Heart left ventricle (tissue), 16 donors: ENCODE data around the gene REPIN1. TPM values are rescaled to one million over a fixed set of nuclear protein-coding genes. Genes with fewer than 3 reads are reported as not detected.

Experiments
- ATAC-seq, 4 donors: fragments of 200-7000 bp; cut with Tn5 transposase; one replicate each; pipeline ENCODE4 v1.9.1; 2020 to 2022; ENCODE audit warnings: moderate library complexity in 4 of 4, mild to moderate bottlenecking in 3 of 4, moderate number of reproducible peaks in 1 of 4
- DNase-seq, 5 donors: peaks; one replicate each; pipeline ENCODE4 v3.0.0-alpha.2; 2020
- H3K27ac ChIP-seq, 12 donors: fragments of 200-600 bp; sonication (generic) in 4 of 12; one replicate each; pipeline versions ENCODE4 v1.5.0 to v1.8.0; 2016 to 2022; ENCODE audit warnings: mild to moderate bottlenecking in 2 of 12
- H3K27me3 ChIP-seq, 9 donors: fragments of 200-600 bp; sonication (generic) in 2 of 9; one replicate each; pipeline versions ENCODE4 v1.5.1 to v1.8.0; 2016 to 2022; ENCODE audit warnings: mild to moderate bottlenecking in 3 of 9
- H3K36me3 ChIP-seq, 9 donors: fragments of 200-600 bp; sonication (generic) in 2 of 9; one replicate each; pipeline versions ENCODE4 v1.5.0 to v1.8.0; 2018 to 2022; ENCODE audit warnings: mild to moderate bottlenecking in 2 of 9
- H3K4me1 ChIP-seq, 12 donors: fragments of 200-600 bp; sonication (generic) in 4 of 12; one replicate each; pipeline versions ENCODE4 v1.5.0 to v1.8.0; 2016 to 2022; ENCODE audit warnings: mild to moderate bottlenecking in 3 of 12
- H3K4me3 ChIP-seq, 12 donors: fragments of 200-600 bp; sonication (generic) in 4 of 12; one replicate each; pipeline versions ENCODE4 v1.5.0 to v1.8.0; 2017 to 2022; ENCODE audit warnings: mild to moderate bottlenecking in 9 of 12, moderate library complexity in 4 of 12
- H3K9me3 ChIP-seq, 12 donors: fragments of 200-600 bp; sonication (generic) in 4 of 12; one replicate each; pipeline versions ENCODE4 v1.5.0 to v1.8.0; 2016 to 2022; ENCODE audit warnings: mild to moderate bottlenecking in 1 of 12
- POLR2A ChIP-seq, 2 donors: fragments of 450-650 bp; IDR thresholded peaks; one replicate each; pipeline ENCODE4 v1.6.1; 2017; ENCODE audit warnings: antibody characterized with exemption in 2 of 2, mild to moderate bottlenecking in 2 of 2, moderate library complexity in 2 of 2
- WGBS, 4 donors: extraction: QIAGEN DNeasy Blood & Tissue Kit in 2 of 4; methylation state at CpG; one replicate each; pipeline versions ENCODE4 v1.1.5 to v1.1.7; 2013 to 2018; 5-methylcytosine and 5-hydroxymethylcytosine counted together
- intact Hi-C, 10 donors: fragments of 100-400 bp; cut with DNase I; formaldehyde crosslinking; loops; one replicate each; pipeline versions ENCODE4 v1.11.1 to v1.14.2; 2022
- polyA plus RNA-seq, 2 donors: library from polyadenylated mRNA; stranded (reverse); fragments of 200-250 nt; gene quantifications; one replicate each; pipeline ENCODE4 v1.2.3, GENCODE V29; 2013
- total RNA-seq, 9 donors: library from RNA; depleted of rRNA in 2 of 9; stranded (reverse); fragments of >200 nt in 2 of 9; fragmentation: NEBNext Ultra II Directional in 3 of 9; extraction: Animal tissue kit (Norgen Biotek cat#: 25700) in 3 of 9; gene quantifications; one replicate each; pipeline versions ENCODE4 v1.1.0 to v1.2.4, GENCODE V29; 2016 to 2023
- TF ChIP-seq, protein P1 (sequence below), 12 donors: fragments of 200-600 bp; sonication (generic) in 4 of 12; IDR thresholded peaks; one replicate each; pipeline versions ENCODE4 v1.5.0 to v1.8.0; 2018 to 2022; ENCODE audit warnings: antibody characterized with exemption in 12 of 12, mild to moderate bottlenecking in 5 of 12
- donor health status: ischemic (EF 13 %, LVEDD 7.1; RV severe dilation, severe dysfunction).
- donor health status: healthy with polysubstance abuse.
- donor health status: DM: no; HTN: yes; CAD: no.
- donor health status: DM: no; HTN: no; CAD: no.
- donor health status: ischemic (EF 25% LVEDD 6.9; RV normal size, moderate dysfunction).
- donor health status: ischemic (EF 25% LVEDD 5.7; RV mildly dilated, moderate dysfunction).
- donor health status: healthy.
- donor health status: DM: yes; HTN: yes; CAD: no.
- donor health status: ischemic (EF 35%, LVEDD 5.7; RV mildly dilated, moderate dysfunction).
- donor health status: nonischemic (EF 11% LVEDD 7.7; RV severe dilation, severe dysfunction).
- donor health status: DM: yes; HTN: yes; CAD: no.
- donor health status: PGD.
- donor health status: ischemic (EF 29% LVEDD 5.4; RV normal size, mild dysfunction).
- donor health status: nonischemic (EF 23%, LVEDD 6.1; RV moderate dilation, normal function).

Gene REPIN1
- total and polyA plus RNA-seq, 11 donors, result 49.8 to 141 (median 98.4) TPM

DNA sequence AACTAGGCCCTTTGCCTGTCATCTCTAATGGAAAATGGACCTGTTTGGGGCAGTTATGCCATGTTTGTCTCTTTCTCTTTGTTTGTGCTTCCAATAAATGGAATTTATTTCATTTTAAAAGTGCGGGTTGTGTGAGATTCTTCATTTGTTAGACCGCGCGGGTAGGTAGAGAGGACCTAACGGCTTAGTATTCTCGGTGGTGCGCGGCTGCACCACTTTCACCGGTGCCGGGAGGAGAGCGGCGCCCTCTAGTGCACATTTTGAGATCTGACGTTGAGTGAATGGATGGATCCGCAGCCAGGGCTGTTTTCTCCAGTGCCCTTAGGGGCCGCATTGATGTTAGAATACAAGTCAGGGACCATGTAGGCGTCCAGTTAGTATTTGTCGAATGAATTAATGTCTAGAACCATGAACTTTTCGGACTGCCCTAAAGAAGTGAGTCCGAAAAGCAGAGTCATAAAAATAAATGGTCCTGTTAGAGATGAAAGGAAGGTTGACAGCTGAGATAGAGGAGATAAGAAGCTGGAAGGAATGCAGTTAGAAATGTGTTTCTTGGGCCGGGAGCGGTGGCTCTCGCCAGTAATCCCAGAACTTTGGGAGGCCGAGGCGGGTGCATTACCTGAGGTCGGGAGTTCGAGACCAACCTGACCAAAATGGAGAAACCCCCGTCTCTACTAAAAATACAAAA is 52.5 kb downstream of the REPIN1 start:
- DNase-seq (peak; percentile 76 to 87 (median 85)), ATAC-seq (peak; percentile 87 to 99 (median 97))
- WGBS, 4 donors, result 18 to 23% (median 20%) methylated on average over 27 of the region's 27 CpGs
- TF ChIP-seq, protein P1, sequence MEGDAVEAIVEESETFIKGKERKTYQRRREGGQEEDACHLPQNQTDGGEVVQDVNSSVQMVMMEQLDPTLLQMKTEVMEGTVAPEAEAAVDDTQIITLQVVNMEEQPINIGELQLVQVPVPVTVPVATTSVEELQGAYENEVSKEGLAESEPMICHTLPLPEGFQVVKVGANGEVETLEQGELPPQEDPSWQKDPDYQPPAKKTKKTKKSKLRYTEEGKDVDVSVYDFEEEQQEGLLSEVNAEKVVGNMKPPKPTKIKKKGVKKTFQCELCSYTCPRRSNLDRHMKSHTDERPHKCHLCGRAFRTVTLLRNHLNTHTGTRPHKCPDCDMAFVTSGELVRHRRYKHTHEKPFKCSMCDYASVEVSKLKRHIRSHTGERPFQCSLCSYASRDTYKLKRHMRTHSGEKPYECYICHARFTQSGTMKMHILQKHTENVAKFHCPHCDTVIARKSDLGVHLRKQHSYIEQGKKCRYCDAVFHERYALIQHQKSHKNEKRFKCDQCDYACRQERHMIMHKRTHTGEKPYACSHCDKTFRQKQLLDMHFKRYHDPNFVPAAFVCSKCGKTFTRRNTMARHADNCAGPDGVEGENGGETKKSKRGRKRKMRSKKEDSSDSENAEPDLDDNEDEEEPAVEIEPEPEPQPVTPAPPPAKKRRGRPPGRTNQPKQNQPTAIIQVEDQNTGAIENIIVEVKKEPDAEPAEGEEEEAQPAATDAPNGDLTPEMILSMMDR (IDR thresholded peaks at IDR 0.05), result peak; percentile 85 to 95 (median 88)
- TF ChIP-seq POLR2A (IDR thresholded peaks at IDR 0.05), result no peak
- no peaks in the 10 kb centered on the region for H3K27me3 ChIP-seq
- H3K27ac ChIP-seq, result no peak overlapping the region
- no peaks in the 10 kb centered on the region for H3K36me3 ChIP-seq
- H3K4me3 ChIP-seq, result no peak overlapping the region
- H3K9me3 ChIP-seq, result no peaks in the 10 kb centered on the region
- intact Hi-C loops, result loop anchor here (1.0 to 5.0 kb wide), 5 partner anchors 64 to 134 kb away; no protein-coding TSS in a partner anchor
- H3K4me1 ChIP-seq, result peaks cover 0 to 6% (median 0%) of the 10 kb centered on the region in 12 donors

DNA sequence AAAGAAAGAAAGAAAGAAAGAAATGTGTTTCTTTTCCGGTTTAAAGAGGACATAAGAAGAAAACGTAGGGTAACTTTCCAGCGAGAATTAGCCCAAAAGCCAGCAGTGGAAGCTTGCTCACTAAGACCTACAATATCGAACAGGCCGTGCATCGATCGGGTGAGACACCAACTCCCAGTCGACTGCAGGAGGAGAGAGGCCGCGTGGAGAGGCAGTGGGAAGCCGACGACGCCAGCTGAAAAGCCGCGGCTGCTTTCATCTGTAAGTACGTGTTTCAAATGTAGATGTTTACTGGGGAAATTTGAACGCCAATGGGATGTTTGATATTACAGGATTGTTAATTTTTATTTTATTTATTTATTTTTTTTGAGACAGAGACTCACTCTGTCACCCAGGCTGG is 53.2 kb downstream of the REPIN1 start:
- TF ChIP-seq, protein P1 (IDR thresholded peaks at IDR 0.05), result no peak
- TF ChIP-seq POLR2A (IDR thresholded peaks at IDR 0.05), result no peak
- no peak overlapping the region for H3K4me3 ChIP-seq
- 80 to 86% (median 80%) methylated on average over 17 of the region's 17 CpGs for WGBS, 4 donors
- DNase-seq (peak in 2 of 5 donors; percentile 6 to 8), ATAC-seq (no peak)
- intact Hi-C loops, result loop anchor here (1.0 to 5.0 kb wide), 5 partner anchors 65 to 135 kb away; no protein-coding TSS in a partner anchor
- peaks cover 0 to 6% (median 0%) of the 10 kb centered on the region in 12 donors for H3K4me1 ChIP-seq
- H3K36me3 ChIP-seq, result no peaks in the 10 kb centered on the region
- H3K27me3 ChIP-seq, result no peaks in the 10 kb centered on the region
- H3K27ac ChIP-seq, result no peak overlapping the region
- no peaks in the 10 kb centered on the region for H3K9me3 ChIP-seq

Other genes starting within 250 kb of the REPIN1 start
- gene LRRC61, start 45.5 kb upstream of the REPIN1 start, total RNA-seq, result 1 to 10 TPM; 2.1 to 9.4 (median 4.6) TPM
- gene LRRC61, start 45.5 kb upstream of the REPIN1 start, polyA plus RNA-seq, result 1 to 10 TPM; 1.8 to 8.3 TPM
- gene ACTR3C, start 45.3 kb upstream of the REPIN1 start, total RNA-seq, result 1 to 10 TPM; 1.6 to 5.9 (median 3.7) TPM
- 1 to 10 TPM; 2.2 to 4.5 TPM for gene ACTR3C, start 45.3 kb upstream of the REPIN1 start, polyA plus RNA-seq
- gene RARRES2, start 27.2 kb upstream of the REPIN1 start, total RNA-seq, result 100 to 1,000 TPM in 2 of 9 donors, 10 to 100 TPM in 3, 1 to 10 TPM in 4; 3.9 to 108 (median 12.6) TPM
- gene RARRES2, start 27.2 kb upstream of the REPIN1 start, polyA plus RNA-seq, result 10 to 100 TPM in 1 of 2 donors, 1 to 10 TPM in 1; 9.2 to 16.0 TPM
- gene ZNF775, start 10.5 kb downstream of the REPIN1 start, total RNA-seq, result 1 to 10 TPM; 2.1 to 5.0 (median 3.3) TPM
- gene ZNF775, start 10.5 kb downstream of the REPIN1 start, polyA plus RNA-seq, result 1 to 10 TPM; 1.8 to 4.4 TPM
- gene GIMAP8, start 81.8 kb downstream of the REPIN1 start, total RNA-seq, result 10 to 100 TPM; 11.3 to 36.0 (median 14.9) TPM
- 10 to 100 TPM; 11.7 to 20.3 TPM for gene GIMAP8, start 81.8 kb downstream of the REPIN1 start, polyA plus RNA-seq
- 10 to 100 TPM; 14.4 to 46.8 (median 18.9) TPM for gene GIMAP7, start 146.1 kb downstream of the REPIN1 start, total RNA-seq
- gene GIMAP7, start 146.1 kb downstream of the REPIN1 start, polyA plus RNA-seq, result 10 to 100 TPM; 34.6 to 48.0 TPM
- gene GIMAP4, start 198.6 kb downstream of the REPIN1 start, total RNA-seq, result 10 to 100 TPM; 25.1 to 80.2 (median 35.2) TPM
- gene GIMAP4, start 198.6 kb downstream of the REPIN1 start, polyA plus RNA-seq, result 10 to 100 TPM; 32.8 to 35.5 TPM